Effector memory CD8-positive, alpha-beta T cell (primary cell): ENCODE results near the gene INTS7.
"Not testable (repeated sequence)": the region's sequence is repeated elsewhere in the genome, so short reads cannot be mapped to it uniquely, and the experiment has no call there.

Experiments used
- ATAC-seq: fragments of 150-1000 bp; cut with Tn5 transposase; replicated peaks from 2 replicates; pipeline ENCODE4 v1.10.0; 2021; ENCODE audit warnings: mild to moderate bottlenecking, moderate library complexity
- DNase-seq, 3 experiments: peaks; one replicate each; pipeline ENCODE4 v3.0.0; 2021
- H3K27ac Mint-ChIP-seq, 2 donors: one replicate each; pipeline ENCODE4 v1.8.0; 2022; ENCODE audit warnings: mild to moderate bottlenecking in 2 of 2, mixed read lengths in 2 of 2, moderate library complexity in 2 of 2
- H3K27me3 Mint-ChIP-seq, 2 donors: one replicate each; pipeline ENCODE4 v1.8.0; 2022; ENCODE audit warnings: mixed read lengths in 2 of 2
- H3K36me3 Mint-ChIP-seq: one replicate; pipeline ENCODE4 v1.8.0; 2022; ENCODE audit warnings: mild to moderate bottlenecking, moderate library complexity, mixed read lengths; ENCODE audit not compliant: insufficient read depth
- H3K4me1 Mint-ChIP-seq, 2 donors: one replicate each; pipeline ENCODE4 v1.8.0; 2022; ENCODE audit warnings: low read depth in 2 of 2, mixed read lengths in 2 of 2
- H3K4me3 Mint-ChIP-seq, 2 donors: one replicate each; pipeline ENCODE4 v1.8.0; 2022; ENCODE audit warnings: mild to moderate bottlenecking in 2 of 2, mixed read lengths in 2 of 2, moderate library complexity in 2 of 2
- H3K9me3 Mint-ChIP-seq, 2 donors: one replicate each; pipeline ENCODE4 v1.8.0; 2022; ENCODE audit warnings: mixed read lengths in 2 of 2

The INTS7 gene

GRCh38 chr1:211948377-211948776 is 87.0 kb downstream of the INTS7 start:
- no peak overlapping the region for H3K27ac Mint-ChIP-seq
- no peaks in the 10 kb centered on the region for H3K36me3 Mint-ChIP-seq
- DNase-seq = no peak
- H3K4me3 Mint-ChIP-seq = no peak overlapping the region
- ATAC-seq = no peak
- H3K4me1 Mint-ChIP-seq = no peaks in the 10 kb centered on the region
- no peaks in the 10 kb centered on the region for H3K9me3 Mint-ChIP-seq
- H3K27me3 Mint-ChIP-seq = no peaks in the 10 kb centered on the region

DNA sequence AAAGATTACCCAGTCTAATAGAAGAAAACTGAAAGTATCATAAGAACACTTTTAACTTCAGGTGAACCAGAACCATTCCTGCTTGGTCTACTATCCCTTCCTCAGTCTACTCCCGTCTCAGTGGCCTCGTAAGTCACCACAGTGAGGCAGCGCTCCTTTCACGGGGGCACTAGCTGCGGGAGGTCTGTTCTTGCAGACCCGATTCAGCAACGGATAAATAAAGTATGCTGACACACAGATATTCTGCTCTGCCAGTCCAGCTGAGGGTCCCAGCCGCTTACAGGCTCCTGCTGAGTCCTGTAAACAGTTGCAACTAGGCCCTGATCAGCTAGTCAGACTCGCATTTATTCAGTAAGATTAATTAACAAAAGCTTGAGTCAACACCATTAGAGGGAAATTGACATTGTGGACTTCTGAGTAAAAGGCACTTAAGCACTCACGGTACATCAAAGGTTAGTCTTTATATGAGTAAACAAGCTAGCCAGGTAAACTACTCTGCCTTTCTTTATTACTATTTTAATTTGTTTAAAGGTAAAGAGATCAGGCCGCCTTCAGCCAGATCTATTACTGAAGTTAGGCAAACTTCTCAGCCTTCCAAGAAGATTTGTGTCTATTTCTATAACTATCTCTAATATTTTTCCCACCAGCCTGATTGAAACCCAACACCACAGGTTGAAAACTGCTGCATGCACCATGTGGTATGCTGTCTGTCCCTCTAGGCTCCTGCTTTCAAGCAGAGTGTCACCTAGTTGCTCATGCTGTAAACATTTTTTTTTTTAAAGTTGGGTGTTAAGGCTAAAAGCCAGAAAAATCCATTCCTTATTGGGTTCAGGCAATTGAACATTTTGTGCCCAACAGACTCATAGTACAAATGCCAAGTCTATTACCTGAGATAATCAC is 87.7 kb downstream of the INTS7 start:
- DNase-seq (no peak), ATAC-seq (no peak)
- H3K36me3 Mint-ChIP-seq = no peaks in the 10 kb centered on the region
- no peaks in the 10 kb centered on the region for H3K4me1 Mint-ChIP-seq
- no peaks in the 10 kb centered on the region for H3K27me3 Mint-ChIP-seq
- no peaks in the 10 kb centered on the region for H3K9me3 Mint-ChIP-seq
- H3K4me3 Mint-ChIP-seq = no peak overlapping the region
- no peak overlapping the region for H3K27ac Mint-ChIP-seq

DNA sequence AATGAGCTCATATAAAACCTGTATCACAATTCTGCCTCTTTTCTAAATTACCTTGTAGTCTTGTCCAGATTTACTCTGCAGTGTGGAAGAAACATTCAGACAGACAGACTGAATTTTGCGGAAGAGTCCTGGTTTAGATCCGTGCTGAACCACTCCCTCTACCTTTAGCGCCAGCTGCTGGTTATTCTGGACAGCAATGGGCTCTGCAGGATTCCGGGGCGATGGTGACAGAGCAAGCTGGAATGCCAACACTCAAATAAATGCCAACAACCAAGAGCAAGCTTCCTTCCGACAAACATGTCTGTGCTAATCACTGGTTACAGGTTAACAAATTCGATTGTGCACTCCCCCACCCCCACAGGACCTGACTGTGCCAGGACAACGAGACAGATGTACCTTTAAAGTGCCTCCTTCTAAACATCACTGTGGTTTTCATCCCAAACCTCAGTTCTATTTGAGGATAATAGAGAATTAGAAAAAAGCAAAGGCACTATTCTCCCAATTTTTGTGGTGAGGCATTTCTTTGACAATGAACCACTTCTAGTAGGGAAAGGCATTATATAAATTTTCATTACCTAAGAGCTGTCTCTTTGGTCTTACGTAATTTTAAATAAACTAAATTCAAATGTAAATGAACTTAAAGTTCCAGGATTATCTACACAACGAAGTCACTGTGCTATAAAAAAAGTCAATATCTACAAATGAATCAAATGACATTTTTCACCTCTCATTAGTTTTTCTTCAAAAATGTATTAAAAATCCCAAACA is 90.4 kb downstream of the INTS7 start:
- no peaks in the 10 kb centered on the region for H3K36me3 Mint-ChIP-seq
- no peaks in the 10 kb centered on the region for H3K27me3 Mint-ChIP-seq
- H3K9me3 Mint-ChIP-seq = no peaks in the 10 kb centered on the region
- H3K4me3 Mint-ChIP-seq = no peak overlapping the region
- no peak for ATAC-seq
- no peak for DNase-seq
- H3K4me1 Mint-ChIP-seq = peaks cover 2 to 8% of the 10 kb centered on the region in 2 donors
- no peak overlapping the region for H3K27ac Mint-ChIP-seq

GRCh38 chr1:211942583-211942982 is 92.8 kb downstream of the INTS7 start:
- H3K27me3 Mint-ChIP-seq = no peaks in the 10 kb centered on the region
- no peaks in the 10 kb centered on the region for H3K36me3 Mint-ChIP-seq
- peaks cover 2 to 27% of the 10 kb centered on the region in 2 donors for H3K4me1 Mint-ChIP-seq
- ATAC-seq (no peak), DNase-seq (no peak)
- H3K4me3 Mint-ChIP-seq = no peak overlapping the region
- H3K27ac Mint-ChIP-seq = peak overlapping the region; percentile 6 to 71
- no peaks in the 10 kb centered on the region for H3K9me3 Mint-ChIP-seq

- H3K36me3 Mint-ChIP-seq = no peaks in the 10 kb centered on the region
- H3K27me3 Mint-ChIP-seq = no peaks in the 10 kb centered on the region
- H3K9me3 Mint-ChIP-seq = no peaks in the 10 kb centered on the region
- ATAC-seq = no peak
- H3K4me3 Mint-ChIP-seq = no peak overlapping the region
- H3K27ac Mint-ChIP-seq = peak overlapping the region; percentile 62 to 89
- no peak for DNase-seq
- H3K4me1 Mint-ChIP-seq = peaks cover 10 to 38% of the 10 kb centered on the region in 2 donors
These were observed 95.4 kb downstream of the INTS7 start for GRCh38 chr1:211939876-211940468.

DNA sequence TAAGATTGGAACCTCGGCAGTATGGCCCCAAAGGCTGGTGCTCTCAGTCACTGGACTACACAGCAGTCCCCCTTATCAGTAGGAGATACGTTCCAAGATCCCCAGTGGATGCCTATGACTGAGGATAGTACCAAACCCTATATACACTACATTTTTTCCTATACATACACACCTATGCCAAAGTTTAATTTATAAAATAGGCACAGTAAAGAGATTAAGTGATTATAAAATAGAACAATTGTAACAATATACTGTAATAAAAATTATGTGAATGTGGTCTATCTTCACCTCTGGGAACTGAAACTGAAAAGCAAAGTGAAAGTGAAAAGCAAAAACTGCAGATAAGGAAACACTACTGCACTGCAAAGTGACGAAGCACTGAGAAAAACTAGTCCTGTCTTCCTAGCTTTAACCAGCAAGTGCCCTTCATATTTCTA is 96.8 kb downstream of the INTS7 start:
- DNase-seq (no peak), ATAC-seq (peak; percentile 79)
- no peaks in the 10 kb centered on the region for H3K9me3 Mint-ChIP-seq
- peaks cover 10 to 42% of the 10 kb centered on the region in 2 donors for H3K4me1 Mint-ChIP-seq
- H3K36me3 Mint-ChIP-seq = no peaks in the 10 kb centered on the region
- H3K27me3 Mint-ChIP-seq = no peaks in the 10 kb centered on the region
- peak overlapping the region; percentile 68 to 89 for H3K27ac Mint-ChIP-seq
- H3K4me3 Mint-ChIP-seq = peak overlapping the region; percentile 63 to 79

GRCh38 chr1:211937422-211937821 is 97.9 kb downstream of the INTS7 start:
- H3K27ac Mint-ChIP-seq = not testable (repeated sequence)

DNA sequence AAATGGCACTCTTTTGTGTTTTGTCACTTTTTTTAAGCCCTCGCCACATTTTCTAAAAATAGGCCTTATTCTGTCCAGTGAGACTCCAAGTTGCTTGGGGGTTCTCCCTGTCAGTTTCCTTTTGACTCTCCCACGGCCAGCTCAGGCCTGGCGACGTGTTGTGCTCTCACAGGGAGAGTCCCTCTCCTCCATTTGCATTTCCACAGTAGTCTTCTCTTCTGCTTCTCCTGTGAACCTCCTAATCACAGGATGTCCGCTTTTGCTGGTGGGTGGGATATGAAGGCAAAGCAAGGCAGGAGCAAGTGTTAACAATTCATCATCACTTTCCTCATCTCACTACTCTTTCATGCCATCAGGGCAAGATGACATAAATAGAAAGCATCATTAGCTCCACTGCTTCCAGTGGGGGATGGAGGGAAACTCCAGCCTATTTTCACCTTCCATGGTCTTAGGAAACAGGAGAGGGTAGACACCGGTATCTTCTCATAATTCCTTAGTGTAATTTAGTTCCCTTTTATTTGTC is 99.8 kb downstream of the INTS7 start:
- ATAC-seq (peak; percentile 26), DNase-seq (no peak)
- peak overlapping the region; percentile 72 to 94 for H3K27ac Mint-ChIP-seq

More at GRCh38 chr1:211937422-211937821, 97.9 kb downstream of the INTS7 start:
- H3K27me3 Mint-ChIP-seq, DNase-seq, H3K4me3 Mint-ChIP-seq, H3K36me3 Mint-ChIP-seq, ATAC-seq, H3K9me3 Mint-ChIP-seq: not testable (repeated sequence)
- H3K4me1 Mint-ChIP-seq = peaks cover 10 to 44% of the 10 kb centered on the region in 2 donors

DNA sequence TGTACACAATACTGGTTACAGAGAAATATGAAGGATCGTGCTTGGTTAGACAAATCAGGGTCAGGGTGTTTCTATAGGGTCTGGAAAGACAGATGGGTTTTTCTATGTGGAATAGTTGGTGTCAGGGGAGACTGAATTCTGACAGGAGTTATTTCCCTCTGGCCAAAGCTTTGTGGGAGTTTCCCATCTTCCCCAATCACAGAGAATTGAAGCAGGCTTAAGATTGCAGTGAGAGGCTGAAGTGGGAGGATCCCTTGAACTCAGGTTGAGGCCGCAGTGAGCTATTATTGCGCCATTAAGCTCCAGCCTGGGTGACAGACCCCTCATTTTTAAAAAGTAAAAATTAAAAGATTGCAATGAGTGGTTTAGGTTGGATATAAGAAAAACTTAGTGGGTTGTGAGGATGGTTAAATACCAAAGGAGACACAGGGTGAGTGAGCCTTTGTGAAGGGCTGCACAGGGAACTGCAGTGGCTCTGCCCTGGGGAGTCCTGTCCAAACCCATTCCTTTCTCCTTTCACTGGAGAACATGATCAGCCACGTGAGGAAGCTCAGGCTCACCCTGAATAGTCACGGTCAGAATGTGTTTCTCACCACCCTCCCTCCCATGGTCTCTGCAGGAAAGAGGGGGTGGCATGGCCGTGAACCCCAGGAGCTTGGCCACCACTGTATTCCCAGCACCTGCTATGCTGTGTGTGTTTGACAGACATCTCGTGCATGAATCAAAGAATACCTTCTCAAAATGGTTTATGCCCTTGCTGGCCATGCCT is 101.2 kb downstream of the INTS7 start:
- no peaks in the 10 kb centered on the region for H3K9me3 Mint-ChIP-seq
- H3K36me3 Mint-ChIP-seq = no peaks in the 10 kb centered on the region
- DNase-seq (no peak), ATAC-seq (no peak)
- peaks cover 10 to 28% of the 10 kb centered on the region in 2 donors for H3K4me1 Mint-ChIP-seq
- H3K27me3 Mint-ChIP-seq = peaks cover 4 to 22% of the 10 kb centered on the region in 2 donors
- H3K4me3 Mint-ChIP-seq = no peak overlapping the region
- H3K27ac Mint-ChIP-seq = peak overlapping the region; percentile 26 to 94

More for the DNA sequence above, 99.8 kb downstream of the INTS7 start:
- Mint-ChIP-seq H3K4me1 (peaks cover 9 to 38% of the 10 kb centered on the region in 2 donors), H3K9me3 (no peaks in the 10 kb centered on the region), H3K36me3 (no peaks in the 10 kb centered on the region), H3K4me3 (peak overlapping the region; percentile 24 to 50), H3K27me3 (peaks cover 0 to 11% of the 10 kb centered on the region in 2 donors)

- Mint-ChIP-seq H3K9me3 (no peaks in the 10 kb centered on the region), H3K27me3 (peaks cover 6 to 25% of the 10 kb centered on the region in 2 donors), H3K4me1 (peaks cover 10 to 19% of the 10 kb centered on the region in 2 donors), H3K27ac (no peak overlapping the region), H3K36me3 (no peaks in the 10 kb centered on the region), H3K4me3 (no peak overlapping the region)
- DNase-seq (no peak), ATAC-seq (no peak)
These were observed 102.5 kb downstream of the INTS7 start for GRCh38 chr1:211932933-211933254.

DNA sequence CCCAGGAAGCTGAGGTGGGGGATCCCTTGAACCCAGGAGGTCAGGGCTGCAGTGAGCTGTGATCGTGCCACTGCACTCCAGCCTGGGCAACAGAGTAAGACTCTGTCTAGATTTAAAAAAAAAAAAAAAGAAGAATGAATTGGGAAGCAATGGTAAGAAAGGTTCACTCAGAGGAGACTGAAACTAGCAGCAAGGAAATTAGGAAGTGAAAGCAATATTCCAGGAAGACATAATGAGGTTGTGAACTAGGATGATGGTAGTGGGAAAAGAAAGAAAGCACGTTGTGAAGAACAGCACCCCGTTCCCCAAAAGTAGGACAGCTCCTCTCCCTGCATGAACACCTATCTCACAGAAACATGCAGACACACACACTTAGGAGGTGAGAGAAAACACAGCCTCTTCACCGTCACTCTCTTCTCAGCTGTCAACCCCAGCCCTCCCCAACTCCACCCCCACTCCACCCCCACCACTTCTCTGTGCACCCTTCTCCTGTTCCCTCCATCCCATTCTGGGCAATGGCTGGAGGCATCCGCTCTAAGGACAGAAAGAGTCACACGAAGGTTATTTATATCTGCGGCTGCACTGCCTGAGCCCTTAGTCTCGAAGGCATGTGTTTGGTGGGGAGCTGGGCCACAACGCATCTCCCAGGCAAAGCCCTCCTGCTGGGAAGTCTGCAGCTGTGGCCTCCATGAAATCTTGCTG is 103.0 kb downstream of the INTS7 start:
- no peak for ATAC-seq

GRCh38 chr1:211929683-211930082 is 105.7 kb downstream of the INTS7 start:
- Mint-ChIP-seq H3K27ac (no peak overlapping the region), H3K4me1 (peaks cover 2 to 5% of the 10 kb centered on the region in 2 donors)

More for the DNA sequence above, 103.0 kb downstream of the INTS7 start:
- Mint-ChIP-seq H3K27ac (no peak overlapping the region), H3K4me1 (peaks cover 10 to 17% of the 10 kb centered on the region in 2 donors), H3K27me3 (peaks cover 6 to 25% of the 10 kb centered on the region in 2 donors), H3K36me3 (no peaks in the 10 kb centered on the region), H3K9me3 (no peaks in the 10 kb centered on the region), H3K4me3 (no peak overlapping the region)
- DNase-seq = no peak

More at GRCh38 chr1:211929683-211930082, 105.7 kb downstream of the INTS7 start:
- no peaks in the 10 kb centered on the region for H3K36me3 Mint-ChIP-seq
- no peak for ATAC-seq
- peaks cover 6 to 25% of the 10 kb centered on the region in 2 donors for H3K27me3 Mint-ChIP-seq
- DNase-seq = no peak
- H3K9me3 Mint-ChIP-seq = no peaks in the 10 kb centered on the region
- H3K4me3 Mint-ChIP-seq = no peak overlapping the region
